ENCODE results near the gene SCFD1. TPM values are rescaled to one million over a fixed set of nuclear protein-coding genes. Genes with fewer than 3 reads are reported as not detected.

The SCFD1 gene
- total and polyA plus RNA-seq, 2 donors from 2014 or later: 52.0 to 74.4 TPM

DNA sequence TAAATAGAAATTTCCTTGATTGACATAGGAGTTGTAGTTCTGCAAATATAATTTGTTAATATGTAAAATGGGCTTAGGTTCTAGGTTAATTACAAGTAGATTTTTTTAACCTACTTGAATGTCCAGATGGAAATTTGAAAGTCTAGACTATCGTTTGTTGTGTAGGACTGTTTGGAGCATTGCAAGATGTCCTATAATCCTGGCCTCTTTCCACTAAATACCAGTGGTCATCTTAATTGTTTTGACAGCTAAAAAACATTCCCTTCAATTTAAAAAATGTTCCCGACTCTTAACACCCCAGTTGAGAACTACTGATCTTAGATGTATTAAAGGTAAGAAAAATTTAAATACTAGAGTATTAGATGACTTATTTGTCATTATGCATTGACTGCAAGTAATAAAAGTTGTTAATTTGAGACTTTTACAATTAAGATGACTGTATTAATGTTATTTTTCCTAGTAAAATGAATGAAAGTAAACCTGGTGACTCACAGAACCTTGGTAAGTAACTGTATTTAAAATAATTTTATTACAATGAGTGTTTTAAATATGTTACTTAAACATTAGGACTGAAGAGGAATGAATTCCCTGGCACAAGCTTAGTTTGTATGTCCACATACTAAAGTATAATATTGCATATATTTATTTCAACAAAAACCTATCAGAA is 41.4 kb upstream of the SCFD1 start:
- Histone ChIP-seq H3K27me3 (ENCODE audit: control insufficient read depth, insufficient read depth, low read length) (no peaks in the 10 kb centered on the region), H3K4me3 (ENCODE audit: low read length in 3 of 3) (no peak overlapping the region), H3K9ac (ENCODE audit: low read length in 3 of 3) (no peak overlapping the region), H3K9me3 (ENCODE audit: control insufficient read depth in 2 of 3, insufficient read depth in 1 of 3, low read length in 3 of 3) (no peaks in the 10 kb centered on the region), H3K4me1 (ENCODE audit: control insufficient read depth in 2 of 3, insufficient read depth in 2 of 3, low read depth in 1 of 3, low read length in 3 of 3) (no peaks in the 10 kb centered on the region), H3K27ac (ENCODE audit: low read depth in 2 of 2, low read length in 2 of 2) (no peak overlapping the region), H3K36me3 (ENCODE audit: control insufficient read depth in 2 of 3, insufficient read depth in 3 of 3, low read length in 3 of 3) (no peaks in the 10 kb centered on the region)
- FAIRE-seq (no peak), DNase-seq (no peak)
- intact Hi-C loops (cut with DNase I): no loop called here
- TF ChIP-seq, protein P1, sequence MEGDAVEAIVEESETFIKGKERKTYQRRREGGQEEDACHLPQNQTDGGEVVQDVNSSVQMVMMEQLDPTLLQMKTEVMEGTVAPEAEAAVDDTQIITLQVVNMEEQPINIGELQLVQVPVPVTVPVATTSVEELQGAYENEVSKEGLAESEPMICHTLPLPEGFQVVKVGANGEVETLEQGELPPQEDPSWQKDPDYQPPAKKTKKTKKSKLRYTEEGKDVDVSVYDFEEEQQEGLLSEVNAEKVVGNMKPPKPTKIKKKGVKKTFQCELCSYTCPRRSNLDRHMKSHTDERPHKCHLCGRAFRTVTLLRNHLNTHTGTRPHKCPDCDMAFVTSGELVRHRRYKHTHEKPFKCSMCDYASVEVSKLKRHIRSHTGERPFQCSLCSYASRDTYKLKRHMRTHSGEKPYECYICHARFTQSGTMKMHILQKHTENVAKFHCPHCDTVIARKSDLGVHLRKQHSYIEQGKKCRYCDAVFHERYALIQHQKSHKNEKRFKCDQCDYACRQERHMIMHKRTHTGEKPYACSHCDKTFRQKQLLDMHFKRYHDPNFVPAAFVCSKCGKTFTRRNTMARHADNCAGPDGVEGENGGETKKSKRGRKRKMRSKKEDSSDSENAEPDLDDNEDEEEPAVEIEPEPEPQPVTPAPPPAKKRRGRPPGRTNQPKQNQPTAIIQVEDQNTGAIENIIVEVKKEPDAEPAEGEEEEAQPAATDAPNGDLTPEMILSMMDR (IDR thresholded peaks at IDR 0.05; ENCODE audit: borderline replicate concordance, extremely low read depth, insufficient read depth): no peak

DNA sequence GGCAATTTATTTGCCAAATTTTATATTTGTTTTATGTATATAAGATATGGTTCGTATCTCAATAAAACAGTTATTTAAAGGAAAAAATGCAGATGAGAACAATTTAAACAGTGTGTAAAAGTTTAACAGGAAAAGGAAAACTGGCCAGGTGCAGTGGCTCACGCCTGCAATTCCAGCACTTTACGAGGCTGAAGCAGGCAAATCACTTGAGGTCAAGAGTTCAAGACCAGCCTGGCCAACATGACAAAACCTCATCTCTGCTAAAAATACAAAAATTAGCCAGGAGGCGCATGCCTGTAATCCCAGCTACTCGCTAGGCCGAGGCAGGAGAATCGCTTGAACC is 40.9 kb upstream of the SCFD1 start:
- DNase-seq: no peak
- no peak for FAIRE-seq
- TF ChIP-seq, protein P1 (IDR thresholded peaks at IDR 0.05; ENCODE audit: borderline replicate concordance, extremely low read depth, insufficient read depth): no peak

DNA sequence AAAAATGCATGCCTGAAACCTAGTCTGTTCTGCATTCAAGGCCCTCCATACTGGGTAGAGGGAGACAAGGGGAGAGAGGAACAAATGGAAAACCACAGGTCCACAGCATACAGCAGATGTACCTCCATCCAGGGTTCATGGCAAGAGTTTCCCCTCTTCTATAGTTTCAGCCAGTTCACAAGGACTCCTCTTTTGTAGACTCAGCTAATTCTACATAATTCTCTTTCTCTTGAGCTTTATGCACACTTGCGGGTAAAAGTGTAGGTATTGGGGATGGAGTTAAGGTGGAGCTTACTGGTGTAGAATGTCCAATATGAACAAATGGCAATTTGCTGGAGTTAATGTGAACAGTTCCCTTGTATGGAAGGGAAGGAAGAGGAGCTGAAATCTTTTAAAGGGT is 39.7 kb upstream of the SCFD1 start:
- Histone ChIP-seq H3K27me3 (ENCODE audit: control insufficient read depth, insufficient read depth, low read length) (no peaks in the 10 kb centered on the region), H3K36me3 (ENCODE audit: control insufficient read depth in 2 of 3, insufficient read depth in 3 of 3, low read length in 3 of 3) (no peaks in the 10 kb centered on the region), H3K9me3 (ENCODE audit: control insufficient read depth in 2 of 3, insufficient read depth in 1 of 3, low read length in 3 of 3) (no peaks in the 10 kb centered on the region), H3K9ac (ENCODE audit: low read length in 3 of 3) (no peak overlapping the region), H3K27ac (ENCODE audit: low read depth in 2 of 2, low read length in 2 of 2) (no peak overlapping the region), H3K4me1 (ENCODE audit: control insufficient read depth in 2 of 3, insufficient read depth in 2 of 3, low read depth in 1 of 3, low read length in 3 of 3) (no peaks in the 10 kb centered on the region), H3K4me3 (ENCODE audit: low read length in 3 of 3) (no peak overlapping the region)
- FAIRE-seq (no peak), DNase-seq (no peak)
- TF ChIP-seq, protein P1 (IDR thresholded peaks at IDR 0.05; ENCODE audit: borderline replicate concordance, extremely low read depth, insufficient read depth): no peak
- intact Hi-C loops (cut with DNase I): no loop called here

More for the DNA sequence above, 40.9 kb upstream of the SCFD1 start:
- Histone ChIP-seq H3K4me1 (ENCODE audit: control insufficient read depth in 2 of 3, insufficient read depth in 2 of 3, low read depth in 1 of 3, low read length in 3 of 3) (no peaks in the 10 kb centered on the region), H3K27ac (ENCODE audit: low read depth in 2 of 2, low read length in 2 of 2) (no peak overlapping the region), H3K27me3 (ENCODE audit: control insufficient read depth, insufficient read depth, low read length) (no peaks in the 10 kb centered on the region), H3K36me3 (ENCODE audit: control insufficient read depth in 2 of 3, insufficient read depth in 3 of 3, low read length in 3 of 3) (no peaks in the 10 kb centered on the region), H3K4me3 (ENCODE audit: low read length in 3 of 3) (no peak overlapping the region), H3K9me3 (ENCODE audit: control insufficient read depth in 2 of 3, insufficient read depth in 1 of 3, low read length in 3 of 3) (no peaks in the 10 kb centered on the region), H3K9ac (ENCODE audit: low read length in 3 of 3) (no peak overlapping the region)
- intact Hi-C loops (cut with DNase I): no loop called here

Measured in kidney (tissue), 14 donors.